COLO668 (cell line): ENCODE results near the gene C22orf31.
"Not testable (repeated sequence)": the region's sequence is repeated elsewhere in the genome, so short reads cannot be mapped to it uniquely, and the experiment has no call there.

ENCODE experiments used
- DNase-seq: peaks from one replicate; lab custom pipeline; 2025; ENCODE audit not compliant: unreplicated experiment; lab: John Stamatoyannopoulos, UW

The C22orf31 gene

GRCh38 chr22:29055192-29055830 is 6.3 kb downstream of the C22orf31 start:
- DNase-seq: no peak

GRCh38 chr22:29054251-29054767 is 7.3 kb downstream of the C22orf31 start:
- no peak for DNase-seq

GRCh38 chr22:29053048-29053702 is 8.5 kb downstream of the C22orf31 start:
- DNase-seq: no peak

GRCh38 chr22:29050457-29050856 is 11.2 kb downstream of the C22orf31 start:
- DNase-seq: no peak

- DNase-seq: no peak
Observed at GRCh38 chr22:29049655-29050263, 11.9 kb downstream of the C22orf31 start.

- no peak for DNase-seq
Observed at GRCh38 chr22:29048822-29049654, 12.6 kb downstream of the C22orf31 start.

GRCh38 chr22:29044657-29045176 is 16.9 kb downstream of the C22orf31 start:
- no peak for DNase-seq

GRCh38 chr22:29043906-29044575 is 17.6 kb downstream of the C22orf31 start:
- no peak for DNase-seq

- no peak for DNase-seq
Observed at GRCh38 chr22:29041408-29041807, 20.2 kb downstream of the C22orf31 start.

- peak; percentile 51 for DNase-seq
Observed at GRCh38 chr22:29040385-29041275, 21.0 kb downstream of the C22orf31 start.

GRCh38 chr22:29039684-29040083 is 21.9 kb downstream of the C22orf31 start:
- DNase-seq: not testable (repeated sequence)

GRCh38 chr22:29039148-29039547 is 22.5 kb downstream of the C22orf31 start:
- no peak for DNase-seq

GRCh38 chr22:29037340-29037932 is 24.2 kb downstream of the C22orf31 start:
- peak; percentile 36 for DNase-seq

- peak; percentile 11 for DNase-seq
Observed at GRCh38 chr22:29032584-29032983, 29.0 kb downstream of the C22orf31 start.

- DNase-seq: no peak
Observed at GRCh38 chr22:29032014-29032475, 29.6 kb downstream of the C22orf31 start.

GRCh38 chr22:29031227-29032011 is 30.2 kb downstream of the C22orf31 start:
- DNase-seq: no peak

GRCh38 chr22:29030618-29031226 is 30.9 kb downstream of the C22orf31 start:
- DNase-seq: peak; percentile 10
